ENCODE measurements around the gene SYNDIG1L.

GRCh38 chr14:74412753-74413152 lies 13.3 kb downstream of the SYNDIG1L start:
- TF ChIP-seq CTCF (conservative IDR thresholded peaks at IDR 0.05; ENCODE audit: low read depth, low read length) (no peak), EZH2 (IDR thresholded peaks at IDR 0.05; ENCODE audit: low read length, unreplicated experiment) (no peak), EZH2phosphoT487 (IDR thresholded peaks at IDR 0.05; ENCODE audit: borderline replicate concordance, low read length) (no peak)
